OCI-M1 (cell line): ENCODE data around the gene LRRIQ4.

Experiments
- DNase-seq: peaks from one replicate; lab custom pipeline; 2025; lab: John Stamatoyannopoulos, UW

LRRIQ4 gene

DNA sequence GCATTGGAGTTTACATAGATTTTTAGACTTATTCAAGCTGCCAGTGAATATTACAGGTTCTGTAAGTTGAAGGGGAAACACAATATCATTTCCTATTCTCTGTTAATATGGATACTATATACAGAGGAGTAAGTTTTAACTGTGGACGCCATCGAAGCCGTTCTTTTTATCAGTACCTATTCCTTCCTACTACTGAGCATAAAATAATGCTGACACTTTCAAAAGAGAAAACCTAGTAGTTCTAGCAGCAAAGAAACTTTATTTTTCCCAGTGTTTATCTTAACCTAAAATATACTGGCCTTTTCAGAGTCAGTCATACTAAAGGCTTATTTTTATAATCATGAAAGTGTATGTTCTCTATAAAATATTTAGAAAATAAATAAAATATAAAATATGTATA is 42.8 kb downstream of the LRRIQ4 start:
- DNase-seq = no peak

DNA sequence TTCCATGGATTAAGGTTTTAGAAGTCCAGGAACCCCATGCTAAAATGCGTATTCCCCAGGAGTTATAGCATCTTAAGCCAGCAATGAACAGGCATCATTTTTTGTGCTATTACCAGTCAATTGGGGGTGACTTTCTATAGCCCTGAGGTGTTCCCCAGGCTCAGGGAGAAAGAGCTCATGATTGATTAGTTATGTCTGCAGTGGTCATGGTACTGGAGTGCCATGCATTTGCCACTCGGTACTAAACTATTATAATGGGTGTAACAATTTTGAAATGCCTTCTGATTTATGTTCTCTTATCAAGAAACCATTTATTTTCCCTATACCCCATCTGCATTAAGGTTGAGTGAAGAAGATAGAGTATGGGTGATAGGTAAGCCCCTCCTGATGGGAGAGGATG is 45.1 kb downstream of the LRRIQ4 start:
- DNase-seq = no peak

DNA sequence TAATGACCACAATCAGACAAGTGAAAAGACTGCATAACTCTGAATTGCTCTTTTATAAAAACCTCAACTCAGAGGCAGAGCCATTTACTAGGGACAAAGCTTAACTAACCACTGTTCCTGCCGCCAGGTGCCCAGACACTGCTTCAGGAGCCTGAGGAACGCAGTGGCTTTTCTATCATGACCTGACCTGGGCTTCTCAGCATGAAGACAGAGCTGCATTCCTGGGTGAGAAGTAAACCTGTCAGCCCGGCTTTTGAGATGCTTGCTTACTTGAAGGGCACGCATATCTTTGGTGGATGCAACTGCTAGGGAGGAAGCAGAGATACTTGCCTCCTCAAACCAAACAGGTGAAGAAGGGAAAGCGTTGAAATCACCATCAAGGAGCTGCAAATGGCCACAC is 49.2 kb downstream of the LRRIQ4 start:
- no peak for DNase-seq

DNA sequence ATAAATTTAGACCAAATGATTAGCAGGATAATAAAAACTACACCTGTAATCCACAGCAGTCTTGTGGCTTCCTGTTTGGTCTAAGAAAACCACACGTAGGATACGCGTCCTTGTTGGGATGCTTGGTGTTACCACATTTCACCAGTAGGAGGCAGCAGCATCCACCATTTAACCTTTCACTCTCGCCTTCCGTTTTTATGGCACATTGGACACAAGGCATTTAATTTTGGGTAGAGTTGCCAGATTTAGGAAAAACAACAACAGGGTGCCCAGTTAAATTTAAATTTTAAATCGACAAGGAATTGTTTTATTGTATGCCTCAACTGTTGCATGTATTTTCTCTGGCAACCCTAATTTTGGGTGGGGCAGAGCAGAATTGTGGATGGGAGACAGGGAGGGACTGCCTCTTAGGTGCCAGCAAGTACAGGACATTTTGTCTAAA is 50.8 kb downstream of the LRRIQ4 start:
- peak; percentile 83 for DNase-seq

DNA sequence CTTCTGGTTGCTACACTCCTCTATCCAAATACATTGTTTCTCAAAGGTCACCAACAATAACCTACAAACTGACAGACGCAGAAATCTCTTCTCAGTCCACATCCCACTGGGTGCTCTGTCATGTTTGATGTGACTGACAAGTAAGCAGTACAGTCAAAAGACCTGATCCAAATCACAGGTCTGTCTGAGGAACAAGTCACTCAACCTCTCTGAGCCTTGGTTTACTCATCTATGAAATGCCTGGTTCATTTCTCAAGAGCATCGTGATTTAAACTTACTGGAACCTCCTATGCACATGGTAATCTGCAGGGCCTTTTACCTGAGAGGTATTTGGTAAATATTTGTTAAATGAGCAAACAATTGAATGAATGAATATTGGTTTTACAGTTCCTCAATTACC is 51.6 kb downstream of the LRRIQ4 start:
- DNase-seq = no peak

DNA sequence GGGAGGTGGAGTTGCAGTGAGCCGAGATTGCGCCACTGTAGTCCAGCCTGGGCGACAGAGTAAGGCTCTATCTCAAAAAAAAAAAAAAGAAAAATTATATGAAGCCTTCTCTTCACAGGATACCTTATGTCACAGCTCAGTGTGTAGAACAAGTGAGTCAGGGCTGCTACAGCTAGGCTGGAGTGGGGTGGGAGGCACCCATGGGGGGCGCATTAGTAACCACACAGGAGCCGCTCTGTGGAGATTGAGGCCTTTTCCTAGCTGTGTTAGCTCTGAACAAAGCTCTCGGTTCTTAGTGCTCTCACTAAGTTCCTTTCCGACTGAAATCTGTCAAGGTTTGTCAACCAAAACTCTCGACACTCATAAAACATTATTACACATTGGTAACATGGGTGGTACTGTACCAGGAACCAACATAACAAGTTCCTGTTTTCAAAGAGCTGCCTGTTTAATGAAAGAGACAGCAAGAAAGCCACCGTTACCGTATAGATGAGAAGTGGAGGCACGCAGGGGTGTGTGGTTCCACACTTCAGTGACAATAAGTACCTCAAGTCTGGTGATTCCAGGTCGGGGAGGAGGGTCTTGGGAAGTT is 52.6 kb downstream of the LRRIQ4 start:
- DNase-seq = no peak

DNA sequence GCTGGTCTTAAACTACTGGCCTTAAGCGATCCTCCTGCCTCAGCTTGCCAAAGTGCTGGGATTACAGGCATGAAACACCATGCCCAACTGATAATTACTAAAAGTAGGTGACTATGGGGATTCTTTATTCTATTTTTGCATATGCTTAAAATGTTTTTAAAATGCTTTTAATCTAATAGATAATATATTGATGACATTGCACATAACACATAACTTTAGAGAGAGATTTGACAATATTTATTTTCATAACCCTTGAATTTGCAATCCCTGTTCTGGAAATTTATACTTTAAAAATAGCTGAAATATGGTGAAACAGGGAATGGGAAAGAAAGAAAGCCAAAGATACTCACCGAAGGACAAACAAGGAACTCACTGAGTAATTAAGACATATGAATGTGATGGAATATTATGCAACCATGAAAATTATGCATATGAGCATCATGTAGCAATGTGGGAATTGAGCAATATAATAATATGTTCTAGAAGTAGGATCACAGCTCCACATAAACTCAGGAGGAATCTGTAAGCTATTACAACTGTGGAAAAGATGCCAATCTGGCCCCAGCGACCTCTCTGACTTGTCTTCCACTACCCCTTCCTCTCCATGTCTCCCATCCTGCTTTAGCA is 55.0 kb downstream of the LRRIQ4 start:
- no peak for DNase-seq

DNA sequence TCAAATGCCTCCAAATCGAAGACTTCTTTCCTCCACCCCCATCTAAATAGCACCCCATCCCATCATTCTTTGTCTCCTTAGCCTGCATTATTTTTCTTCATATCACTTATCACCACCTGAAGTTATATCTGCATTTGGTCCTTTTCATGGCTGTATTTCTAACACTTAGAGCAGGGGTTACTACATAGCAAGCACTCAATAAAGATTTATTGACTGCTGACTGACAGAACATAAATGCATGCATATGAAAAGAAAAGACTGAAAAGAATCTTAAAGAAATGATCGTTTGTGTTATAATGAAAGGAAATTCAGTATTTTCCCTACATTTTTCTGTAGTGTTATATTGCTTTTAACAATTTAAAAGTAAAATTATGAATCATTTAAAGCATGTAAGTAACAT is 55.7 kb downstream of the LRRIQ4 start:
- no peak for DNase-seq

DNA sequence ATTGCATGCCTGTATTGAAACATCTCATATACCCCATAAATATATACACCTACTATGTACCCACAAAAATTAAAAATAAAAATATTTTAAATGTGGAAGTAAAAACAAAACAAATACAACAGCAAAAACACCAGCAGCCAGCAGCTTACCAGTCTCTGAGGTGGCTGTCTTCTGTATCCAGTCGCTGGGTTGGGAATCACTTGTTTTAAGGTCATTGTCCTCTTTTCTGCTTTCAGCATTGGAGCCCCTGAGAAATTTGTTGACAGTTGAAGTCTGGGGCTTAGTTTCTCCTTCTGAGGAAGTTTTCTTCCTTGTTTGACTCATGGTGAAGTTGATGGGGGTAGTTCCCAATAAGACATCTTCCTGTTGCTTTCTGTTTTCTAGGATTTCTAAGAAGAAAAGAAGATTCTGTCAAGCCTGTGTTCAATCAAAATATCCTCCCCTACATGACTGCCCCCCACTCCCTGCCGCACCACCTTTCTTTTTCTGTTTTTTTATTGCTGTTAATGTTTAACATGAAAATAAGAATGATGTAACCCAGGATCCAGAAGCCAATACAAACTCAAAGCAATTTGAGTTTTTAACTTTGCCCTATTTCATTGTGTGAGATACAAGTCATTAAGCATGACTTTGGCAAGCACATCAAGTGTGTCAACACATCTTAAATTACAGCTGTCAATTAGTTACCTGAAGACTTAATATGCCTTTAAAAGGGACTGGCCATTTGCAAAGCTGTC is 57.0 kb downstream of the LRRIQ4 start, which contains the start of gene LRRC31:
Gene LRRC31, minus strand, starts transcription at position 452 of the 737 bp plus-strand sequence. Its CDS starts 128 bp downstream, at position 324.
- no peak for DNase-seq

DNA sequence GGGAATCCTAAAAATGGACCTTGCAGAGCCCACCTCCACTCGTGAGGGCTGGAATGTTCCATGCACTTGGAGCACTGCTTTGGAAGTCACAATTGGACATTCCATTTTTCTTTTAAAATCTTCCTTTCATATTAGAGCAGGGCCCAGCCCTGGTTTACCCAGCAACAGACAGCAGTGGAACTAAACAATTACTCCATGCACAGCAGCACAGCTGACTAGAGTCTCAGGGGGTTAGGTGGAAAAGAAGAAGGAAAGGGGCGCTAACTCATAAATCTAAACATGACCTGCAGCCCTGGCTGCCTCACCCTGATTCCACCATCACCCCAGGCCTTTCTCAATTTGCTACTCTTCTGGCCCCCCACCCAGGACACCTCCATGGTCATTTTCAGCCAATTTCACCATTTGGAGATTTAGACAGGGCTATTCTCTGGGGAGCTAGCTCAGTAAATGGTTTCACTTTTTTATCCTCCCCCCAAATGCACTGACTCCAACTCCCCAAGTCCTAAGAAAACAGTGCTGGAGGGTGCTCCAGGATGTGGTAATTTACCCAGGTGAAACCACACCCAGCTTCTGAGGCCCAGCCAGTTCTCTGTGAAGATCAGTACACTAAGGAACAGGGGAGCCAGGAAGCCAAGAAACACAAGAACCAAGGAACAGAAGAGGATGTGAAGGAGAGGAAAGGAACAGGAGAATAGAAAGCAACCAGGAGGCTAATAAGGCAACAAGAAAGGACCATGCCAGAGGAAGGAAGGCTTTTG is 58.6 kb downstream of the LRRIQ4 start:
- DNase-seq = no peak

DNA sequence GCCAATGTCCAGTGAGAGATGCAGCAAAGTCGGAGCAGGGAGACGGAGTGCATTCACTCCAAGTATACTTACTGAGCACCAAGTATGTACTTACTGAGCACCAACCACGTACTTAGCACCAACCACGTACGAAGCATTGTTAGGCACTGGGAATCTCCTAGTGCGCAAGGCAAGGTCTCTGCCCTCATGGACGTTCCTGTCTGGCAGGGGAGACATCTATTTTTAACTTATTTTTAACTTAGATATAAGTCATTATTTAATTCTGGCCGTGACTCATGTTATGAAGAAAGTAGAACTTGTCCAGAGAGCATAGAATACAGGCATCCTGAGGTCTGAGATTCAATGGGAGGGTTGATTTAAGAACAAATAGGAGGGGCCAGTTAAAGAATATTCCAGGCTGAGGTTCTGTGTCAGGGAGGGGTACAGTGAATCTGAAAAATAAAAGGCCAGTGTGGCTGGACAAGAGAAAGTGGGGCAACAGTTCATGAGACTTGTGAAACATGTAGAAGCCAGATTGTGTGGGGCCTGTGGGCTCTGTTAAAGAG is 66.4 kb downstream of the LRRIQ4 start:
- no peak for DNase-seq

DNA sequence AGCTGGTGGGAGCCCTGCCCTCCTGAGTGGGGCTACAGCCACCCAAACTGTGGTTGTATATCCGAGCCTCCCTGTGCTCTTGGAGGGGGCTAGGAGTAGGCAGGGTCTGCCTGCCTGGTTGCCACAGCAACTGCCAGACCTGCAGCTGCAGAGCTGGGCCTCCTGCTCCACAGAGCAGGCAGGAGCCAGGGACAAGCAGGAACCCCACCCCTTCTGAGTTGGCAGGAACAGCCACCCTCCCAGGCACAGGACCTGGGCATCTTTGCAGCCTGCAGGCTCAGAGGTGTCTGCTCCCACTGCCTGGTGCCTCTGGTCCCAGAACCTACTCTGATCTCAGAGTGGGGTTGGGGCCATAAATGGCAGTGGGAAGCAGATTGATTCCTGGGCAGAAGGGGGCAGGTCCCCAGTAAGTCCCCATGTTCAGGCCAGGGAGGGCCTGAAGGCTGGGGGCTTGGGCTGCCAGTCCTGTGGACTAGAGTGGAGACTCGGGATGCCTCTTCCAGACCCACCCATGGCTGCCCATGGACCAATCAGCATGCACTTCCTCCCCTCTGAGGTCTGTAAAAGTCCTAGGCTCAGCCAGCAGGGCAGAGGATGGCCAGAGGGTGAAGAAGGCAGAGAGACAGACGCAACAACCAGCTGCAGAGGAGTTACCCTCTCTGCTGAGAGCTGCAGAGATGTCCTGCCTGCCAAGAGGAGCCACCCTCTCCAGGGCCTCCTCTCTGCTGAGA is 67.3 kb downstream of the LRRIQ4 start:
- DNase-seq = no peak

DNA sequence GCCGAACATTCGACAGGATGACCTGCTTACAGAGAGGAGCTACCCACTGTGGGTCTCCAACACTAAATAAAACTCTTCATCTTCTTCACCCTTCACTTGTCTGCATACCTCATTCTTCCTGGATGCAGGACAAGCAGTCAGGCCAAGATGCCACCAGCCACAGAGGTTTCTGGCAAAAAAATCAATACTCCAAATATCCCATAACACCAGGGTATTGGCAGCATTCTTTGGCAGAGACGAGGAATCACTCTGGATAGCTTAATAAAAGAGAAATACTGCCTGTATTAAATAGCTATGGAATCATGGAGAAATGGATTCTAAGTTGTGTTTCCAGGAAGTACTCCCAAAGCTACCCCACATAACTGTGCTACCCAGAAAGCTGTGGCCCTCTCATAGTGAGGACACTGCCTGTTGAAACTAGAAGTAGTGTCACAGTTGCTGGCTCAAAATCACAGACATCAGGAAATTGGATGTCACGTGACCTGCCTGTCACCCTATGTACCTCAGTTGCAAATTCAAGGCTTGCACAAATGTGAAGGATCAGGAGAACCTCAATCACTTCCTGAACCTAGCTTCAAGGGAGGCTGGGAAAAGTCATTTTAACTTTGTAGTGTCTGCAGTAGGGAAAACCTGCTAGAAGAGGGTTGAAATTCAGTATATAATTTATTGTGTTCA is 68.0 kb downstream of the LRRIQ4 start:
- no peak for DNase-seq

DNA sequence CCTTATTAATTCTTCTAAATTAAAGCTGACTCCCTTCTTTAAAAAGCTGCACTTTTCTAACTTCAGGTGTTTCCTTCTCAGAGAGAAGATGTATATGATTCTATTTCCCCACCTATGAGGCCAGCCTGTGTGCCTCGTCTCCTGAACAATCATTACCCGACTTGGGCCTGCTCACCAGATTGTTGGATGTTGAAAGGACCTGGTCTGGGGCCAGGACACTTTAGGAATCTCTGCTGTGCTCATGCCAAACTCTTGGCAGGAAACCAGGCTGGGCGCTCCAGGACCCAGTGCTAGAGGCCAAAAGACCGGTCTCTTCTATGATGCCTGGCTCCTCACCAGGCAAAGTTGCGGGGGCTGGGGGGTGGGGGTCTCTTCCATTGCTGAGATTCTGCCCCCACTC is 74.0 kb downstream of the LRRIQ4 start:
- no peak for DNase-seq
